Peyer's patch (tissue), 4 donors: ENCODE data around the gene RNPEP. TPM values are rescaled to one million over a fixed set of nuclear protein-coding genes. Genes with fewer than 3 reads are reported as not detected.
A peak's percentile ranks its signal among the peaks of the same experiment; 100 is the strongest.
"Not testable (repeated sequence)": the region's sequence is repeated elsewhere in the genome, so short reads cannot be mapped to it uniquely, and the experiment has no call there.

Source experiments
- DNase-seq, 3 donors: peaks; one replicate each; pipeline ENCODE4 v3.0.0-alpha.2; 2017 to 2019
- H3K27ac ChIP-seq, 4 donors: fragments of 200-600 bp; sonication (generic); one replicate each; pipeline ENCODE4 v1.5.1; 2016 to 2019
- H3K27me3 ChIP-seq, 2 donors: fragments of 200-600 bp; sonication (generic); one replicate each; pipeline ENCODE4 v1.5.1; 2019
- H3K36me3 ChIP-seq, 3 donors: fragments of 200-600 bp; sonication (generic); one replicate each; pipeline ENCODE4 v1.5.1; 2016 to 2019
- H3K4me1 ChIP-seq, 4 donors: fragments of 200-600 bp; sonication (generic); one replicate each; pipeline ENCODE4 v1.5.1; 2016 to 2019
- H3K4me3 ChIP-seq, 4 donors: fragments of 200-600 bp; sonication (generic); 1 replicate in 3 of 4; 2 replicates in 1 of 4; pipeline ENCODE4 v1.5.1; 2016 to 2019; ENCODE audit warnings: mild to moderate bottlenecking in 1 of 4
- H3K9me3 ChIP-seq, 4 donors: fragments of 200-600 bp; sonication (generic); one replicate each; pipeline ENCODE4 v1.5.1; 2016 to 2019; ENCODE audit warnings: mild to moderate bottlenecking in 1 of 4
- CTCF ChIP-seq, 6 experiments: fragments of 450-650 bp in 4 of 6; fragments of 200-600 bp in 2 of 6; sonication (generic) in 1 of 6; IDR thresholded peaks; one replicate each; pipeline ENCODE4 v1.5.1; 2017 to 2019; ENCODE audit warnings: antibody characterized with exemption in 6 of 6, mild to moderate bottlenecking in 3 of 6, moderate library complexity in 1 of 6
- POLR2A ChIP-seq, 2 donors: fragments of 450-650 bp; IDR thresholded peaks; one replicate each; pipeline ENCODE4 v1.5.1; 2017; ENCODE audit warnings: antibody characterized with exemption in 2 of 2, mild to moderate bottlenecking in 2 of 2, moderate library complexity in 2 of 2
- total RNA-seq, 4 donors: library from RNA; depleted of rRNA; stranded (reverse); fragments of >200 nt; gene quantifications; one replicate each; pipeline ENCODE4 v1.1.0, GENCODE V29; 2016

The RNPEP gene
- total RNA-seq, 4 donors from 2014 or later = 165 to 257 (median 204) TPM

DNA sequence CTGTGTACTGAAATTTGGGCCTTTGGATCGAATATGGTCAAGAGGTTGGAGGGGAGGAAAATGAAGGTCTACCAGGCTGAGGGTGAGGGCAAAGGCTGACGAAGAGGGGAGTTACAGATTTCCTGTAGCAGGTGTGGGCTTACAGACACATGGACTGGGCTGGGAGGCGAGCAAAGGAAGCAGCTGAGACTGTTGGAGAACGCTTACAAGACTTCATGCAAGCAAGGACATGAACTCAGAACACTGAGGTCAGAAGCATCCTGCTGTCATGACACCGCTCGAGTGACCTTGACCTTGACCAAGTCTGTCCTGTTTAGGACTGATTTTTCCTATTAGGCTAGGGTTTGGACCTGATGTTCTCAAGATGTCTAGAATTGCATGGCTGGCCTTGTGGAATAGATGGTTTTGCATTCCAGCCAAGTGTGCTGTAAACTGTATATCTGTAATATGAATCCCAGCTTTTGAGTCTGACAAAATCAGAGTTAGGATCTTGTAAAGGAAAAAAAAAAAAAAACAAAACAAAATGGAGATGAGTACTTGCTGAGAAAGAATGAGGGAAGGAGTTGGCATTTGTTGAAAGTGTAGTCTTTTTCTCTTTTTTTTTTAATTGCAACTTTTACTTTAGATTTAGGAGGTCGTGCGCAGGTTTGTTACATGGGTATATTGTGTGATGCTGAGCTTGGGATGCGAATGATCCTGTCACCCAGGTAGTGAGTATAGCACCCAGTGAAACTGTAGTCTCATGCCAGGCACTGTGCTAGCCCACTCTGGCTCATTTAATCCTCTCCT, 33.8 kb downstream of the RNPEP start:
- peaks cover 0 to 43% (median 0%) of the 10 kb centered on the region in 3 donors for H3K36me3 ChIP-seq
- TF ChIP-seq POLR2A (IDR thresholded peaks at IDR 0.05) = peak in 1 of 2 donors; percentile 9
- no peak for TF ChIP-seq CTCF (IDR thresholded peaks at IDR 0.05)
- peak in 2 of 3 donors; percentile 53 to 57 for DNase-seq
- H3K9me3 ChIP-seq = no peaks in the 10 kb centered on the region
- no peaks in the 10 kb centered on the region for H3K27me3 ChIP-seq
- peak overlapping the region in 3 of 4 donors; percentile 80 to 99 (median 96) for H3K27ac ChIP-seq
- H3K4me1 ChIP-seq = peaks cover 0 to 4% (median 0%) of the 10 kb centered on the region in 4 donors
- peak overlapping the region in 2 of 4 donors; percentile 67 to 77 for H3K4me3 ChIP-seq

- Histone ChIP-seq H3K36me3 (peaks cover 0 to 38% (median 0%) of the 10 kb centered on the region in 3 donors), H3K27me3 (no peaks in the 10 kb centered on the region), H3K4me3 (peak overlapping the region in 2 of 4 donors; percentile 33 to 67), H3K4me1 (peaks cover 0 to 4% (median 0%) of the 10 kb centered on the region in 4 donors), H3K27ac (peak overlapping the region in 3 of 4 donors; percentile 80 to 99 (median 96)), H3K9me3 (no peaks in the 10 kb centered on the region)
- peak in 1 of 3 donors; percentile 72 for DNase-seq
- TF ChIP-seq POLR2A (IDR thresholded peaks at IDR 0.05) = no peak
- TF ChIP-seq CTCF (IDR thresholded peaks at IDR 0.05) = no peak
Measured at GRCh38 chr1:202016811-202017748, 34.6 kb downstream of the RNPEP start.

GRCh38 chr1:202017749-202018467, 35.5 kb downstream of the RNPEP start:
- DNase-seq = peak in 2 of 3 donors; percentile 89 to 91
- Histone ChIP-seq H3K27me3 (no peaks in the 10 kb centered on the region), H3K9me3 (no peaks in the 10 kb centered on the region), H3K36me3 (peaks cover 0 to 30% (median 0%) of the 10 kb centered on the region in 3 donors), H3K27ac (peak overlapping the region in 3 of 4 donors; percentile 80 to 99 (median 96)), H3K4me1 (peaks cover 0 to 4% (median 0%) of the 10 kb centered on the region in 4 donors), H3K4me3 (peak overlapping the region in 2 of 4 donors; percentile 32 to 37)
- TF ChIP-seq CTCF (IDR thresholded peaks at IDR 0.05) (no peak), POLR2A (IDR thresholded peaks at IDR 0.05) (peak; percentile 59 to 61)

DNA sequence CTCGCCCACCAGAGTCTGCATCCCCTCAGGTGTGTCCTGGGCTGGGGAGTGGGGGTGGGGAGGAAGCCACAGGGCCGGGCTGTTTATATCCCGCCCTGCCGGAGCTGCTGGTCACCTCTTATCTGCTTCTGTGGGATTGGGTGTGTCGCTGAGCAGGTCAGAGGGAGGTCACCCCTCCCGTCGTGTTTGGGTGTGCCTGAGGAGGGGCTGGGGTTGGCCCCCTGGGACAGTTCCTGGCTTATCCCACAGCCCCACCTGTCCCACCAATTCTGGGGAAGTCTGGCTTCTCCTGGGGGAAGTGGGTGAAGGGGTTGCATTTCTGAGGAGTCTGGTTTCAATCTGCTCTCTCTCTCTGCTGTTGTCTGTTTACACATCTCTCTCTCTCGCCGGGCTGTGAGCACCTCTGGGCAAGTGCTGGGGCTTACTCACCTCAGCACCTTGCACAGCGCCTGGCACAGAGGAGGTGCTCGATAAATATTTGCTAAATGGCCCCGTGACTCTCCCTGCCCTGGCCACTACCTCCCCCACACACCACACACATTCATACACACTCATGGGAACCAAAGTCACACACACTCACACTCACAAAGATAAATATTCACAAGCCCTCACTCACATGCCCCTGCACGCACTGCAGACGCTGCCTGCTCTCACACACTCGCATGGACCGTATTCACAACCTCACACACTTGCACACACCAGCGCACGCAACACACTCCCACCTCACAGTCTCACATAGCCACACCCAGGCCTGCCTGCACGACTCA, 36.2 kb downstream of the RNPEP start:
- Histone ChIP-seq H3K36me3 (peaks cover 0 to 22% (median 0%) of the 10 kb centered on the region in 3 donors), H3K4me3 (peak overlapping the region in 2 of 4 donors; percentile 32 to 37), H3K9me3 (no peaks in the 10 kb centered on the region), H3K27ac (peak overlapping the region in 3 of 4 donors; percentile 80 to 99 (median 96)), H3K4me1 (peaks cover 0 to 8% (median 0%) of the 10 kb centered on the region in 4 donors), H3K27me3 (no peaks in the 10 kb centered on the region)
- peak in 2 of 3 donors; percentile 86 to 90 for DNase-seq
- TF ChIP-seq CTCF (IDR thresholded peaks at IDR 0.05) (no peak), POLR2A (IDR thresholded peaks at IDR 0.05) (peak; percentile 42 to 70)

DNA sequence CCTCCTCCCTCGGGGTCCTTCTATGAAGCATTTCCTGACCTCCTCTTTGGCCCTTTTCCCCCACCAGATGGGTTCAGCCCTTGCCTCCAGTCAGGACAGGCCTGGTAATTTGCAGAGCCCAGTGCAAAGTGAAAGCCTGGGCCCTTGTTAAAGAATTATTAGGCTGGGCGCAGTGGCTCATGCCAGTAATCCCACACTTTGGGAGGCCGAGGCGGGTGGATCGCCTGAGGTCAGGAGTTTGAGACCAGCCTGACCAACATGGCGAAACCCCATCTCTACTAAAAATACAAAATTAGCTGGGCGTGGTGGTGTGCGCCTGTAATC, 36.7 kb downstream of the RNPEP start:
- H3K27me3 ChIP-seq, H3K4me1 ChIP-seq, DNase-seq, H3K9me3 ChIP-seq: not testable (repeated sequence)
- peak overlapping the region in 2 of 4 donors; percentile 8 to 37 for H3K4me3 ChIP-seq
- H3K27ac ChIP-seq = peak overlapping the region in 3 of 4 donors; percentile 80 to 99 (median 96)
- peaks cover 0 to 17% (median 0%) of the 10 kb centered on the region in 3 donors for H3K36me3 ChIP-seq
